Mucosa of stomach (tissue), 1 donor: ENCODE measurements around the gene PYGB.
"Not testable (repeated sequence)": the region's sequence is repeated elsewhere in the genome, so short reads cannot be mapped to it uniquely, and the experiment has no call there.

Experiments
- H3K27me3 ChIP-seq: one replicate; pipeline ENCODE4 v1.7.0; 2013; ENCODE audit warnings: mild to moderate bottlenecking, low read length; ENCODE audit not compliant: control insufficient read depth, insufficient read depth
- H3K36me3 ChIP-seq: one replicate; pipeline ENCODE4 v1.7.0; 2013; ENCODE audit warnings: low read length; ENCODE audit not compliant: control insufficient read depth, insufficient read depth
- H3K4me1 ChIP-seq: one replicate; pipeline ENCODE4 v1.7.0; 2013; ENCODE audit warnings: mild to moderate bottlenecking, low read length; ENCODE audit not compliant: control insufficient read depth, insufficient read depth
- H3K4me3 ChIP-seq: one replicate; pipeline ENCODE4 v1.7.0; 2013; ENCODE audit warnings: low read length
- H3K9ac ChIP-seq: one replicate; pipeline ENCODE4 v1.7.0; 2013; ENCODE audit warnings: mild to moderate bottlenecking, low read length, moderate library complexity
- H3K9me3 ChIP-seq: one replicate; pipeline ENCODE4 v1.7.0; 2013; ENCODE audit warnings: mild to moderate bottlenecking, low read length, moderate library complexity; ENCODE audit not compliant: control insufficient read depth
- donor health status: Pancreatic carcinoma.

The PYGB gene

GRCh38 chr20:25257130-25257529 is 9.2 kb downstream of the PYGB start:
- H3K27me3 ChIP-seq, result no peaks in the 10 kb centered on the region
- H3K9me3 ChIP-seq, result no peaks in the 10 kb centered on the region
- H3K36me3 ChIP-seq, result no peaks in the 10 kb centered on the region
- H3K9ac ChIP-seq, result no peak overlapping the region
- peaks cover 55% of the 10 kb centered on the region for H3K4me1 ChIP-seq
- no peak overlapping the region for H3K4me3 ChIP-seq

- no peaks in the 10 kb centered on the region for H3K9me3 ChIP-seq
Measured at GRCh38 chr20:25257756-25258475, 10.0 kb downstream of the PYGB start.

GRCh38 chr20:25258476-25258805 is 10.6 kb downstream of the PYGB start:
- Histone ChIP-seq H3K36me3 (no peaks in the 10 kb centered on the region), H3K4me3 (no peak overlapping the region), H3K4me1 (peaks cover 43% of the 10 kb centered on the region), H3K9ac (no peak overlapping the region), H3K27me3 (no peaks in the 10 kb centered on the region), H3K9me3 (no peaks in the 10 kb centered on the region)

More at GRCh38 chr20:25257756-25258475, 10.0 kb downstream of the PYGB start:
- no peak overlapping the region for H3K9ac ChIP-seq
- H3K36me3 ChIP-seq, result no peaks in the 10 kb centered on the region
- H3K27me3 ChIP-seq, result no peaks in the 10 kb centered on the region
- no peak overlapping the region for H3K4me3 ChIP-seq
- peaks cover 47% of the 10 kb centered on the region for H3K4me1 ChIP-seq

- no peaks in the 10 kb centered on the region for H3K27me3 ChIP-seq
- no peaks in the 10 kb centered on the region for H3K9me3 ChIP-seq
- no peak overlapping the region for H3K4me3 ChIP-seq
- peaks cover 39% of the 10 kb centered on the region for H3K4me1 ChIP-seq
- H3K9ac ChIP-seq, result no peak overlapping the region
- no peaks in the 10 kb centered on the region for H3K36me3 ChIP-seq
Measured at GRCh38 chr20:25258828-25259227, 10.9 kb downstream of the PYGB start.

GRCh38 chr20:25259358-25259757 is 11.5 kb downstream of the PYGB start:
- peaks cover 36% of the 10 kb centered on the region for H3K4me1 ChIP-seq
- no peak overlapping the region for H3K4me3 ChIP-seq
- H3K36me3 ChIP-seq, result no peaks in the 10 kb centered on the region
- H3K9ac ChIP-seq, result no peak overlapping the region
- no peaks in the 10 kb centered on the region for H3K27me3 ChIP-seq
- H3K9me3 ChIP-seq, result no peaks in the 10 kb centered on the region

- Histone ChIP-seq H3K4me1 (peaks cover 31% of the 10 kb centered on the region), H3K27me3 (no peaks in the 10 kb centered on the region), H3K9me3 (no peaks in the 10 kb centered on the region), H3K36me3 (no peaks in the 10 kb centered on the region), H3K4me3 (no peak overlapping the region), H3K9ac (no peak overlapping the region)
Measured at GRCh38 chr20:25259788-25260254, 11.9 kb downstream of the PYGB start.

GRCh38 chr20:25260770-25261437 is 13.0 kb downstream of the PYGB start:
- peaks cover 23% of the 10 kb centered on the region for H3K4me1 ChIP-seq
- H3K9me3 ChIP-seq, H3K27me3 ChIP-seq, H3K4me3 ChIP-seq, H3K36me3 ChIP-seq, H3K9ac ChIP-seq: not testable (repeated sequence)

- H3K4me3 ChIP-seq, result no peak overlapping the region
- no peaks in the 10 kb centered on the region for H3K36me3 ChIP-seq
- no peaks in the 10 kb centered on the region for H3K27me3 ChIP-seq
- H3K4me1 ChIP-seq, result no peaks in the 10 kb centered on the region
- H3K9me3 ChIP-seq, result no peaks in the 10 kb centered on the region
- H3K9ac ChIP-seq, result no peak overlapping the region
Measured at GRCh38 chr20:25269057-25269832, 21.4 kb downstream of the PYGB start.

- Histone ChIP-seq H3K4me1 (no peaks in the 10 kb centered on the region), H3K36me3 (no peaks in the 10 kb centered on the region), H3K27me3 (no peaks in the 10 kb centered on the region), H3K9ac (no peak overlapping the region), H3K9me3 (no peaks in the 10 kb centered on the region), H3K4me3 (no peak overlapping the region)
Measured at GRCh38 chr20:25269833-25270170, 21.9 kb downstream of the PYGB start.

- H3K36me3 ChIP-seq, result no peaks in the 10 kb centered on the region
- H3K9me3 ChIP-seq, result no peaks in the 10 kb centered on the region
- H3K9ac ChIP-seq, result no peak overlapping the region
- no peak overlapping the region for H3K4me3 ChIP-seq
- H3K4me1 ChIP-seq, result no peaks in the 10 kb centered on the region
- H3K27me3 ChIP-seq, result no peaks in the 10 kb centered on the region
Measured at GRCh38 chr20:25270829-25271251, 23.0 kb downstream of the PYGB start.

- no peaks in the 10 kb centered on the region for H3K36me3 ChIP-seq
Measured at GRCh38 chr20:25271486-25272222, 23.8 kb downstream of the PYGB start.

More at GRCh38 chr20:25271486-25272222, 23.8 kb downstream of the PYGB start:
- no peaks in the 10 kb centered on the region for H3K9me3 ChIP-seq
- H3K27me3 ChIP-seq, result no peaks in the 10 kb centered on the region
- no peak overlapping the region for H3K9ac ChIP-seq
- H3K4me1 ChIP-seq, result no peaks in the 10 kb centered on the region
- no peak overlapping the region for H3K4me3 ChIP-seq
